Spleen (tissue), 11 donors: ENCODE data around the gene ANKRD1. TPM values are rescaled to one million over a fixed set of nuclear protein-coding genes. Genes with fewer than 3 reads are reported as not detected.

Experiments used
- DNase-seq: peaks from one replicate; pipeline ENCODE4 v3.0.0-alpha.2; 2020
- H3K27ac ChIP-seq, 8 donors: fragments of 200-600 bp; sonication (generic) in 7 of 8; 1 replicate in 4 of 8; 2 replicates in 4 of 8; pipeline versions ENCODE4 v1.5.0 to v1.8.0; 2016 to 2021; ENCODE audit warnings: inconsistent platforms in 4 of 8, mild to moderate bottlenecking in 4 of 8, moderate library complexity in 1 of 8
- H3K27me3 ChIP-seq, 7 donors: fragments of 200-600 bp; sonication (generic) in 6 of 7; replicated peaks in 1 of 7; 1 replicate in 4 of 7; 2 replicates in 3 of 7; pipeline versions ENCODE4 v1.5.0 to v1.8.0; 2016 to 2021; ENCODE audit warnings: inconsistent platforms in 3 of 7, mild to moderate bottlenecking in 1 of 7
- H3K36me3 ChIP-seq, 6 donors: fragments of 200-600 bp; sonication (generic) in 5 of 6; 1 replicate in 4 of 6; 2 replicates in 2 of 6; pipeline versions ENCODE4 v1.5.0 to v1.8.0; 2016 to 2021; ENCODE audit warnings: inconsistent platforms in 2 of 6
- H3K4me1 ChIP-seq, 6 donors: fragments of 200-600 bp; sonication (generic) in 5 of 6; 1 replicate in 3 of 6; 2 replicates in 3 of 6; pipeline versions ENCODE4 v1.5.0 to v1.8.0; 2016 to 2021; ENCODE audit warnings: inconsistent platforms in 3 of 6
- H3K4me3 ChIP-seq, 8 donors: fragments of 200-600 bp; sonication (generic) in 7 of 8; 1 replicate in 4 of 8; 2 replicates in 4 of 8; pipeline versions ENCODE4 v1.5.0 to v1.8.0; 2016 to 2021; ENCODE audit warnings: inconsistent platforms in 4 of 8, mild to moderate bottlenecking in 4 of 8, moderate library complexity in 2 of 8
- H3K9me3 ChIP-seq, 8 donors: fragments of 200-600 bp; sonication (generic) in 7 of 8; 1 replicate in 4 of 8; 2 replicates in 4 of 8; pipeline versions ENCODE4 v1.5.0 to v1.8.0; 2016 to 2021; ENCODE audit warnings: inconsistent platforms in 4 of 8
- CTCF ChIP-seq, 11 experiments: fragments of 200-600 bp in 7 of 11; fragments of 450-650 bp in 4 of 11; sonication (generic) in 4 of 11; IDR thresholded peaks in 8 of 11; conservative IDR thresholded peaks in 3 of 11; 1 replicate in 7 of 11; 2 replicates in 4 of 11; pipeline versions ENCODE4 v1.4.0 to v1.8.0; 2016 to 2021; ENCODE audit warnings: antibody characterized with exemption in 11 of 11, inconsistent platforms in 4 of 11, mild to moderate bottlenecking in 1 of 11
- POLR2A ChIP-seq, 3 donors: fragments of 450-650 bp; IDR thresholded peaks; one replicate each; pipeline ENCODE4 v1.5.1; 2017; ENCODE audit warnings: antibody characterized with exemption in 3 of 3, mild to moderate bottlenecking in 1 of 3
- POLR2AphosphoS5 ChIP-seq, 3 donors: sonication (generic); formaldehyde crosslinking; IDR thresholded peaks; one replicate each; pipeline ENCODE4 v1.5.1; 2017; ENCODE audit warnings: antibody characterized with exemption in 3 of 3
- WGBS, 5 donors: extraction: QIAGEN DNeasy Blood & Tissue Kit in 3 of 5; methylation state at CpG; one replicate each; pipeline versions ENCODE4 v1.1.5 to v1.1.7; 2013 to 2018; 5-methylcytosine and 5-hydroxymethylcytosine counted together
- intact Hi-C: fragments of 100-400 bp; cut with DNase I; formaldehyde crosslinking; loops from one replicate; pipeline ENCODE4 v1.15.0; 2023; ENCODE audit warnings: low total_unique reads
- polyA plus RNA-seq, 3 donors: library from polyadenylated mRNA; stranded (reverse); fragments of 200-250 nt; gene quantifications; one replicate each; pipeline ENCODE4 v1.2.1, GENCODE V29; 2013
- total RNA-seq, 7 donors: library from RNA; depleted of rRNA in 3 of 7; stranded (reverse); fragments of >200 nt in 3 of 7; fragmentation: NEBNext Ultra II Directional in 4 of 7; extraction: Animal tissue kit (Norgen Biotek cat#: 25700) in 4 of 7; gene quantifications; one replicate each; pipeline versions ENCODE4 v1.1.0 to v1.2.1, GENCODE V29; 2016 to 2021
- donor health status: healthy with polysubstance abuse.
- donor health status: DM: no; HTN: no; CAD: no; lungs with moderate emphysema.
- donor health status: DM: no; HTN: no; CAD: no.
- donor health status: Bipolar disorder and iron deficiency.
- donor health status: healthy.
- donor health status: DM: no; HTN: no; CAD: no.
- donor health status: DM: yes; HTN: yes; CAD: no.

ANKRD1 gene
- total and polyA plus RNA-seq, 10 donors, result 0.13 to 1.6 (median 0.83) TPM; not detected in 4

- H3K4me3 ChIP-seq, result no peak overlapping the region
- intact Hi-C loops, result no loop called here
These were observed 2.3 kb upstream of the ANKRD1 start for GRCh38 chr10:90923111-90923731.

DNA sequence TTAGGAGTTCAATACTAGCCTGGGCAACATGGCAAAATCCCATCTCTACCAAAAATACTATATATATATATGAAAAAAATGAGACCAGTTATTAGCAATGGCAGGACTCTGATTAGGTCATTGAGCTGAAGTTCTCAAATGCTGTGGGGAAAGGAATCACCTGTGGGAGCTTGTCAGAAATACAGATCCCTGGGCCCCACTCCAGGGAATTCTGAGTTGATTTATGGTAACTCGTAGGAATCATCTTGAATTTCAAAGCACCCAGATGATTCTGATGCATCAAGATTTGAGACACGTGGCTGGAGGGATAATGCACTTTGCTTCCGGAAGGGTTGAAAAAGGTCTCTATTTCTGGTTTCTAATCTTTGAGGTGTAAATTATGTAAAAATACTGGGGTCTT is 1.0 kb upstream of the ANKRD1 start:
- TF ChIP-seq POLR2A (IDR thresholded peaks at IDR 0.05) (no peak), CTCF (IDR thresholded peaks at IDR 0.05 in 8 of 11, conservative IDR thresholded peaks at IDR 0.05 in 3 of 11) (no peak), POLR2AphosphoS5 (IDR thresholded peaks at IDR 0.05) (no peak)
- H3K4me1 ChIP-seq, result no peaks in the 10 kb centered on the region
- H3K9me3 ChIP-seq, result no peaks in the 10 kb centered on the region
- 83 to 94% (median 88%) methylated on average over 3 of the region's 3 CpGs for WGBS, 5 donors
- no peaks in the 10 kb centered on the region for H3K27me3 ChIP-seq
- H3K27ac ChIP-seq, result no peak overlapping the region
- H3K36me3 ChIP-seq, result no peaks in the 10 kb centered on the region
- DNase-seq, result no peak
- intact Hi-C loops, result no loop called here
- no peak overlapping the region for H3K4me3 ChIP-seq

More at GRCh38 chr10:90923111-90923731, 2.3 kb upstream of the ANKRD1 start:
- WGBS, 5 donors, result 60 to 79% (median 71%) methylated on average over 2 of the region's 2 CpGs
- no peaks in the 10 kb centered on the region for H3K9me3 ChIP-seq
- no peaks in the 10 kb centered on the region for H3K4me1 ChIP-seq
- TF ChIP-seq POLR2AphosphoS5 (IDR thresholded peaks at IDR 0.05), result no peak
- no peak for TF ChIP-seq CTCF (IDR thresholded peaks at IDR 0.05 in 8 of 11, conservative IDR thresholded peaks at IDR 0.05 in 3 of 11)
- TF ChIP-seq POLR2A (IDR thresholded peaks at IDR 0.05), result no peak
- no peak for DNase-seq
- H3K27me3 ChIP-seq, result no peaks in the 10 kb centered on the region
- H3K27ac ChIP-seq, result no peak overlapping the region
- no peaks in the 10 kb centered on the region for H3K36me3 ChIP-seq

DNA sequence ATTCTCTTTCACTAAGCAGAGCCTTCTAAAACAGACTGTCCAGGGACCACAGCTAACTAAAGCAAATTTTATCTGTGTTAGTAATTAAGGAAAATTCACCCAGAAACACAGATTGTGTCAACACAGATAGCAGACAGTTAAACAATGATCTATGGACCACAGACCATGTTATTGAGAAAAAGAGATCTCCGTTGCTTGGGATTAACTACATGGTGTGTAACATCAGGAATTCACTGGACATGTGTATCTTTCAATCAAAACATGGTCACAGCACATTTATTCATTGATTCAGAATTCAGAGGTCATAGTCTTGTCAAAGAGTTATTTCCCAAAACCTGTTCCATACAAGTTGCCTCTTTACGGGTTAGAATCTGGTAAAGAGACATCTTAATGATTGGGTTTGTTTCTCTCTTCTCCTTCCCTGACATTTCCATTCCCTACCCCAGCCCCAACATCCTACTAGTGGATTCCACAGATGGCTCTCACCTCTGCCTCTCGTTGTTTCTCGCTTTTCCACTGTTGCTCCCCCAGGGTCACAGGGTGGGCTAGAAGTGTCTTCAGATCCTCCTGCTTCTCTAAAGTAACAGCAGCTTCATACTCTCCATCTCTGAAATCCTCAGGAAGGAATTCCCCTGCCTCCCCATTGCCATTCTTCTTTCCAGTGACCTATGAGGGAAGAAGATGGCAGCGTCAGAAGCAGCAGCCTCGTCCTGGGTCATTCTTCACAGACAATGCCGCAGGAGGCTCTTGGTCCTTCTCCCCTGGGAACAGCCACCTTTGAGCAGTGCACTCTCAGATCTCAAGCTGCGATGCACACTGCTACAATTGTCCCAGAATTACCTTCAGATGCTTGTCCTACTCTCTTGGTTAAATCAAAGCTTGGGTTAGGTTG is 958 bp downstream of the ANKRD1 start:
- Histone ChIP-seq H3K36me3 (no peaks in the 10 kb centered on the region), H3K4me1 (no peaks in the 10 kb centered on the region), H3K27ac (no peak overlapping the region), H3K4me3 (no peak overlapping the region), H3K9me3 (no peaks in the 10 kb centered on the region), H3K27me3 (no peaks in the 10 kb centered on the region)
- no peak for TF ChIP-seq POLR2AphosphoS5 (IDR thresholded peaks at IDR 0.05)
- TF ChIP-seq POLR2A (IDR thresholded peaks at IDR 0.05), result no peak
- no peak for TF ChIP-seq CTCF (IDR thresholded peaks at IDR 0.05 in 8 of 11, conservative IDR thresholded peaks at IDR 0.05 in 3 of 11)
- DNase-seq, result no peak
- 77 to 90% (median 88%) methylated on average over 8 of the region's 8 CpGs for WGBS, 5 donors
- intact Hi-C loops, result no loop called here

DNA sequence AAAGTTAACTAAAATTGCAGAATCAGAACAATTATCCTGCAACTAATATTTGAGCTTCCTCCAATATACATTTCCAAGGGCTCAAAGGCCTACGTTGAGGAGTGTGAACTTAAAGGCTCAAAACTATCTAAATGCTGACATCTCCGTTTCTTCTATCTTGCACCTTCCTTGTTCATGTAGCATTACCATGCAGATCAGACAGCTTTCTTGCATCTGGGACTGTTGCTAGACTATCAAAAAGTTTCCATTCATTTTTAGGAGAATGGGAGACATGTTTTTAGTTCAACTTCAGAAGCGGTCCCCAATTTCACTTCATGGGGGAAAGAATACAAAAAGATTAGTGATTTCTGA is 2.9 kb downstream of the ANKRD1 start:
- H3K9me3 ChIP-seq, result no peaks in the 10 kb centered on the region
- intact Hi-C loops, result no loop called here
- no peaks in the 10 kb centered on the region for H3K4me1 ChIP-seq
- no peak overlapping the region for H3K4me3 ChIP-seq
- no peak for DNase-seq
- H3K27me3 ChIP-seq, result no peaks in the 10 kb centered on the region
- no peak for TF ChIP-seq POLR2A (IDR thresholded peaks at IDR 0.05)
- no peak for TF ChIP-seq CTCF (IDR thresholded peaks at IDR 0.05 in 8 of 11, conservative IDR thresholded peaks at IDR 0.05 in 3 of 11)
- no peak for TF ChIP-seq POLR2AphosphoS5 (IDR thresholded peaks at IDR 0.05)
- WGBS, 5 donors, result 79 to 92% (median 87%) methylated on average over 3 of the region's 3 CpGs
- H3K36me3 ChIP-seq, result no peaks in the 10 kb centered on the region
- H3K27ac ChIP-seq, result no peak overlapping the region
